ENCODE data around the gene GAB3.

The GAB3 gene

DNA sequence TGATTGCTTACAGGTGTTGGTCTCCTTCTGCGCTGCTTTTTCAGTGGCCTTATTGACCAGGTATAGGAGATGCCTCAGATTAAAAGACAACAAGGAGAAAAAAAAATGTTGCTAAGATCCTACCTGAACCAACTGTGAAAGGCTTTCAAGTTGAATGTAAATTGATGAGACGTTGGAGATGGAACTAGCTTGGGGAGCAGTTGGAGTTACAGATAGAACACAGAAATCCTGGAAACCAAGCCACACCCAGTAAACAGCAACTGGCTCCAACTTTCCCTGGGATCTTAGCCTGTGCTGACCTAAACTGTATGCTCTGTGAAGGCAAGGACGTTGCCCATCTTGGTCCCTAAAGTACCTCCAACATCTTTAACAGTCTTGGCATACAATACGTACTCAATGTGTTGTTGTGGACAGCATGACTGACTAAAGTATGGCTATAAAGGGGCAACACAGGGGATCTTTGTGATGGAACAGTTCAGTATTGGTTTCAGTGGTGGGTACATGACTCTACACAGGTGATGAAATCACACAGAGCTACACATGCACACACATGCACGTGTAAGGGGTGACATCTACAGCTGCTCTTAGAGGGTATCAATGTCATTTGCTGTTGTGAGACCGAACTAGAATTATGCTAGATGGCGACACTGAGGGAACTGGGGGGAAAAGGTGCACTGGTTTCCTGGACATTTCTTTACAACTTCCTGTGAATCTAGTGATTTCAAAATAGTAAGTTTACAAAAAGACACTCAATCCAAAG is 22.3 kb downstream of the GAB3 start:
- Histone ChIP-seq H3K27me3 (ENCODE audit: insufficient read depth, low read length, poor library complexity, severe bottlenecking) (no peaks in the 10 kb centered on the region), H3K9ac (ENCODE audit: low read depth, low read length, poor library complexity, severe bottlenecking) (no peak overlapping the region), H3K4me3 (ENCODE audit: low read length, poor library complexity, severe bottlenecking) (no peak overlapping the region), H3K9me2 (replicated peaks; ENCODE audit: low read depth, low read length) (no peaks in the 10 kb centered on the region), H2AFZ (ENCODE audit: low read length) (no peak overlapping the region), H3K36me3 (ENCODE audit: insufficient read depth, low read length) (no peaks in the 10 kb centered on the region), H3K9me3 (ENCODE audit: insufficient read depth, low read depth, low read length) (no peaks in the 10 kb centered on the region), H4K20me1 (ENCODE audit: insufficient read depth, low read length, poor library complexity, severe bottlenecking) (no peaks in the 10 kb centered on the region), H3K4me1 (ENCODE audit: insufficient read depth, low read length, poor library complexity, severe bottlenecking) (peaks cover 71% of the 10 kb centered on the region), H3K4me2 (ENCODE audit: low read depth, low read length, poor library complexity, severe bottlenecking) (peak overlapping the region; percentile 52), H3F3A (ENCODE audit: low read depth) (peaks cover 1% of the 10 kb centered on the region; the same call in 1 of the 2 replicates), H3K79me2 (ENCODE audit: insufficient read depth, low read length) (peaks cover 6% of the 10 kb centered on the region; the same call in 1 of the 2 replicates)
- TF ChIP-seq, protein P1, sequence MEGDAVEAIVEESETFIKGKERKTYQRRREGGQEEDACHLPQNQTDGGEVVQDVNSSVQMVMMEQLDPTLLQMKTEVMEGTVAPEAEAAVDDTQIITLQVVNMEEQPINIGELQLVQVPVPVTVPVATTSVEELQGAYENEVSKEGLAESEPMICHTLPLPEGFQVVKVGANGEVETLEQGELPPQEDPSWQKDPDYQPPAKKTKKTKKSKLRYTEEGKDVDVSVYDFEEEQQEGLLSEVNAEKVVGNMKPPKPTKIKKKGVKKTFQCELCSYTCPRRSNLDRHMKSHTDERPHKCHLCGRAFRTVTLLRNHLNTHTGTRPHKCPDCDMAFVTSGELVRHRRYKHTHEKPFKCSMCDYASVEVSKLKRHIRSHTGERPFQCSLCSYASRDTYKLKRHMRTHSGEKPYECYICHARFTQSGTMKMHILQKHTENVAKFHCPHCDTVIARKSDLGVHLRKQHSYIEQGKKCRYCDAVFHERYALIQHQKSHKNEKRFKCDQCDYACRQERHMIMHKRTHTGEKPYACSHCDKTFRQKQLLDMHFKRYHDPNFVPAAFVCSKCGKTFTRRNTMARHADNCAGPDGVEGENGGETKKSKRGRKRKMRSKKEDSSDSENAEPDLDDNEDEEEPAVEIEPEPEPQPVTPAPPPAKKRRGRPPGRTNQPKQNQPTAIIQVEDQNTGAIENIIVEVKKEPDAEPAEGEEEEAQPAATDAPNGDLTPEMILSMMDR (conservative IDR thresholded peaks at IDR 0.05; ENCODE audit: low read length): peak; percentile 51
- no peak for TF ChIP-seq EZH2phosphoT487 (IDR thresholded peaks at IDR 0.05; ENCODE audit: borderline replicate concordance)

DNA sequence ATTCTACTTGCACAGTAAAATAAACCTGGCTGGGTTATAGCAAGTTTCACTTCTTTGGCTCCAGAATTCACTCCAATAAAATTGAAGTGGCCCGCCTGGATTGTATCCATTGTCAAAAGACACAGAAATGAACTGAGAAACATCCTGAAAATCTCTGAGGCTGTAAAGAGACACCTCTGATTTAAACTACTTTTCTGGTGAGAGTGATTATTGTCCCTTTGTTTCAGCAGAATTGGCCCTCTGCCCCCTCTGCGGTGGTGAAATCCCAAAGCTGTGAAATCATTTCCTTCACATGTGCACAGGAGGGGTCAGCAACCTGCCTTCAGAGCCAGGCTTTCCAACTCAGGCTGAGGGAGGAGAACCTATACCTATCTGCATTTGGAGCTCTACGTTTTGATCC is 23.0 kb downstream of the GAB3 start:
- no peak overlapping the region for H3K4me2 ChIP-seq (ENCODE audit: low read depth, low read length, poor library complexity, severe bottlenecking)
- TF ChIP-seq, protein P1 (conservative IDR thresholded peaks at IDR 0.05; ENCODE audit: low read length): no peak
- no peak for TF ChIP-seq EZH2phosphoT487 (IDR thresholded peaks at IDR 0.05; ENCODE audit: borderline replicate concordance)
- no peaks in the 10 kb centered on the region for H3K9me3 ChIP-seq (ENCODE audit: insufficient read depth, low read depth, low read length)

DNA sequence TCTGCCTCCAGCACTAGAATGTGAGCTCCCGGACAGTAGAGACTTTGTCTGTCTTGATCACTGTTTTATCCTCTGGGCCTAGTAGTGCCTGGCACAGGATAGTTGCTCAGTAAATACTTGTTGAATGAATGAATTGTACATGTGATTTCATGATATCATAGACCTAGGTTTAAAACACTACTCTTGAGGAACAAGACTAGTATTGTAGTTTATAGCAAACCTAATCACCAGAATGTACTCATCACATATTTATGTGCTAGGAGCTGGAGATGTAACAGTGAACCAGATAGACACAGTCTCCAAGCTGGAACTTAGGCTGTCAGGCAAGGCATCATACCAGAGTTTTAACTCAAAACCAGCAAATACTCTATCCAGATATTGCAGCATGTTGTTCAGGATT is 23.5 kb downstream of the GAB3 start:
- Histone ChIP-seq H3K27me3 (ENCODE audit: insufficient read depth, low read length, poor library complexity, severe bottlenecking) (no peaks in the 10 kb centered on the region), H3F3A (ENCODE audit: low read depth) (no peaks in the 10 kb centered on the region), H3K36me3 (ENCODE audit: insufficient read depth, low read length) (no peaks in the 10 kb centered on the region), H2AFZ (ENCODE audit: low read length) (no peak overlapping the region), H3K4me1 (ENCODE audit: insufficient read depth, low read length, poor library complexity, severe bottlenecking) (peaks cover 61% of the 10 kb centered on the region), H3K9ac (ENCODE audit: low read depth, low read length, poor library complexity, severe bottlenecking) (no peak overlapping the region), H3K79me2 (ENCODE audit: insufficient read depth, low read length) (no peaks in the 10 kb centered on the region), H3K9me3 (ENCODE audit: insufficient read depth, low read depth, low read length) (no peaks in the 10 kb centered on the region), H3K9me2 (replicated peaks; ENCODE audit: low read depth, low read length) (no peaks in the 10 kb centered on the region), H3K4me2 (ENCODE audit: low read depth, low read length, poor library complexity, severe bottlenecking) (no peak overlapping the region), H4K20me1 (ENCODE audit: insufficient read depth, low read length, poor library complexity, severe bottlenecking) (no peaks in the 10 kb centered on the region), H3K4me3 (ENCODE audit: low read length, poor library complexity, severe bottlenecking) (no peak overlapping the region)
- TF ChIP-seq EZH2phosphoT487 (IDR thresholded peaks at IDR 0.05; ENCODE audit: borderline replicate concordance): no peak
- TF ChIP-seq, protein P1 (conservative IDR thresholded peaks at IDR 0.05; ENCODE audit: low read length): no peak

More for the DNA sequence above, 23.0 kb downstream of the GAB3 start:
- Histone ChIP-seq H3K4me1 (ENCODE audit: insufficient read depth, low read length, poor library complexity, severe bottlenecking) (peaks cover 66% of the 10 kb centered on the region), H3K27me3 (ENCODE audit: insufficient read depth, low read length, poor library complexity, severe bottlenecking) (no peaks in the 10 kb centered on the region), H3F3A (ENCODE audit: low read depth) (no peaks in the 10 kb centered on the region), H3K9me2 (replicated peaks; ENCODE audit: low read depth, low read length) (no peaks in the 10 kb centered on the region), H3K9ac (ENCODE audit: low read depth, low read length, poor library complexity, severe bottlenecking) (no peak overlapping the region), H2AFZ (ENCODE audit: low read length) (no peak overlapping the region), H3K36me3 (ENCODE audit: insufficient read depth, low read length) (no peaks in the 10 kb centered on the region), H4K20me1 (ENCODE audit: insufficient read depth, low read length, poor library complexity, severe bottlenecking) (no peaks in the 10 kb centered on the region), H3K79me2 (ENCODE audit: insufficient read depth, low read length) (peaks cover under 1% of the 10 kb centered on the region; the same call in 1 of the 2 replicates), H3K4me3 (ENCODE audit: low read length, poor library complexity, severe bottlenecking) (no peak overlapping the region)

Measured in Loucy (cell line).